ENCODE data around the gene AFP. TPM values are rescaled to one million over a fixed set of nuclear protein-coding genes. Genes with fewer than 3 reads are reported as not detected.

AFP gene
- total and polyA plus RNA-seq, 5 donors = not detected

GRCh38 chr4:73451981-73452747 is 16.1 kb downstream of the AFP start:
- Histone ChIP-seq H3K4me3 (ENCODE audit: low read length) (no peak overlapping the region), H3K9me3 (ENCODE audit: control insufficient read depth, low read length) (no peaks in the 10 kb centered on the region), H3K27me3 (ENCODE audit: control insufficient read depth, insufficient read depth) (no peaks in the 10 kb centered on the region), H3K27ac (ENCODE audit: low read length) (no peak overlapping the region), H3K4me1 (ENCODE audit: control insufficient read depth, insufficient read depth, low read length) (peaks cover 5% of the 10 kb centered on the region)
- intact Hi-C loops (cut with DNase I) = no loop called here
- 74% methylated on average over 4 of the region's 4 CpGs for WGBS
- ATAC-seq (peak in 1 of 2 donors; percentile 16), DNase-seq (peak in 2 of 3 donors; percentile 6 to 27)

- Histone ChIP-seq H3K9me3 (ENCODE audit: control insufficient read depth, low read length) (no peaks in the 10 kb centered on the region), H3K4me1 (ENCODE audit: control insufficient read depth, insufficient read depth, low read length) (peaks cover 5% of the 10 kb centered on the region), H3K4me3 (ENCODE audit: low read length) (no peak overlapping the region), H3K27ac (ENCODE audit: low read length) (no peak overlapping the region), H3K27me3 (ENCODE audit: control insufficient read depth, insufficient read depth) (no peaks in the 10 kb centered on the region)
- intact Hi-C loops (cut with DNase I) = no loop called here
- ATAC-seq = no peak
- DNase-seq = no peak
- WGBS = 42% methylated on average over 2 of the region's 2 CpGs
Measured at GRCh38 chr4:73452953-73453700, 17.1 kb downstream of the AFP start.

GRCh38 chr4:73453701-73454005 is 17.6 kb downstream of the AFP start:
- DNase-seq = no peak
- Histone ChIP-seq H3K4me3 (ENCODE audit: low read length) (no peak overlapping the region), H3K4me1 (ENCODE audit: control insufficient read depth, insufficient read depth, low read length) (peaks cover 5% of the 10 kb centered on the region), H3K9me3 (ENCODE audit: control insufficient read depth, low read length) (no peaks in the 10 kb centered on the region), H3K27me3 (ENCODE audit: control insufficient read depth, insufficient read depth) (no peaks in the 10 kb centered on the region), H3K27ac (ENCODE audit: low read length) (no peak overlapping the region)
- ATAC-seq = no peak
- intact Hi-C loops (cut with DNase I) = no loop called here

GRCh38 chr4:73454920-73455319 is 18.9 kb downstream of the AFP start:
- ATAC-seq = no peak
- Histone ChIP-seq H3K27ac (ENCODE audit: low read length) (no peak overlapping the region), H3K27me3 (ENCODE audit: control insufficient read depth, insufficient read depth) (no peaks in the 10 kb centered on the region), H3K9me3 (ENCODE audit: control insufficient read depth, low read length) (no peaks in the 10 kb centered on the region), H3K4me3 (ENCODE audit: low read length) (no peak overlapping the region), H3K4me1 (ENCODE audit: control insufficient read depth, insufficient read depth, low read length) (peaks cover 5% of the 10 kb centered on the region)
- intact Hi-C loops (cut with DNase I) = no loop called here
- 83% methylated on average over 3 of the region's 3 CpGs for WGBS
- DNase-seq = no peak

GRCh38 chr4:73456177-73457022 is 20.4 kb downstream of the AFP start:
- 81% methylated on average over 5 of the region's 5 CpGs for whole genome bisulfite sequencing
- H3K4me1 ChIP-seq (ENCODE audit: control insufficient read depth, insufficient read depth, low read length) = peaks cover 2% of the 10 kb centered on the region

GRCh38 chr4:73458184-73459047 is 22.4 kb downstream of the AFP start:
- Histone ChIP-seq H3K4me3 (ENCODE audit: low read length) (no peak overlapping the region), H3K9me3 (ENCODE audit: control insufficient read depth, low read length) (no peaks in the 10 kb centered on the region), H3K4me1 (ENCODE audit: control insufficient read depth, insufficient read depth, low read length) (no peaks in the 10 kb centered on the region), H3K27ac (ENCODE audit: low read length) (no peak overlapping the region), H3K27me3 (ENCODE audit: control insufficient read depth, insufficient read depth) (no peaks in the 10 kb centered on the region)
- intact Hi-C loops (cut with DNase I) = no loop called here
- ATAC-seq (no peak), DNase-seq (no peak)
- 70% methylated on average over 4 of the region's 4 CpGs for WGBS

More at GRCh38 chr4:73456177-73457022, 20.4 kb downstream of the AFP start:
- H3K9me3 ChIP-seq (ENCODE audit: control insufficient read depth, low read length) = no peaks in the 10 kb centered on the region
- H3K27me3 ChIP-seq (ENCODE audit: control insufficient read depth, insufficient read depth) = no peaks in the 10 kb centered on the region
- no peak overlapping the region for H3K4me3 ChIP-seq (ENCODE audit: low read length)
- intact Hi-C loops (cut with DNase I) = no loop called here
- no peak overlapping the region for H3K27ac ChIP-seq (ENCODE audit: low read length)
- no peak for ATAC-seq
- DNase-seq = no peak

- DNase-seq (no peak), ATAC-seq (no peak)
- Histone ChIP-seq H3K27ac (ENCODE audit: low read length) (no peak overlapping the region), H3K4me1 (ENCODE audit: control insufficient read depth, insufficient read depth, low read length) (no peaks in the 10 kb centered on the region), H3K4me3 (ENCODE audit: low read length) (no peak overlapping the region), H3K9me3 (ENCODE audit: control insufficient read depth, low read length) (no peaks in the 10 kb centered on the region), H3K27me3 (ENCODE audit: control insufficient read depth, insufficient read depth) (no peaks in the 10 kb centered on the region)
- intact Hi-C loops (cut with DNase I) = no loop called here
- WGBS = 77% methylated on average over 3 of the region's 3 CpGs
Measured at GRCh38 chr4:73459048-73459421, 23.0 kb downstream of the AFP start.

GRCh38 chr4:73460913-73461522 is 25.0 kb downstream of the AFP start:
- Histone ChIP-seq H3K27ac (ENCODE audit: low read length) (no peak overlapping the region), H3K9me3 (ENCODE audit: control insufficient read depth, low read length) (no peaks in the 10 kb centered on the region), H3K27me3 (ENCODE audit: control insufficient read depth, insufficient read depth) (no peaks in the 10 kb centered on the region), H3K4me3 (ENCODE audit: low read length) (no peak overlapping the region), H3K4me1 (ENCODE audit: control insufficient read depth, insufficient read depth, low read length) (no peaks in the 10 kb centered on the region)
- intact Hi-C loops (cut with DNase I) = no loop called here
- WGBS = 72% methylated on average over 4 of the region's 4 CpGs
- no peak for ATAC-seq
- DNase-seq = no peak

GRCh38 chr4:73468170-73468569 is 32.1 kb downstream of the AFP start:
- WGBS = 89% methylated on average over 3 of the region's 3 CpGs
- Histone ChIP-seq H3K4me1 (ENCODE audit: control insufficient read depth, insufficient read depth, low read length) (no peaks in the 10 kb centered on the region), H3K4me3 (ENCODE audit: low read length) (no peak overlapping the region), H3K9me3 (ENCODE audit: control insufficient read depth, low read length) (no peaks in the 10 kb centered on the region), H3K27ac (ENCODE audit: low read length) (no peak overlapping the region), H3K27me3 (ENCODE audit: control insufficient read depth, insufficient read depth) (no peaks in the 10 kb centered on the region)
- intact Hi-C loops (cut with DNase I) = no loop called here
- DNase-seq = no peak
- no peak for ATAC-seq

- WGBS = 75% methylated on average over 1 of the region's 1 CpG
Measured at GRCh38 chr4:73470728-73471127, 34.7 kb downstream of the AFP start.

More at GRCh38 chr4:73470728-73471127, 34.7 kb downstream of the AFP start:
- no peaks in the 10 kb centered on the region for H3K27me3 ChIP-seq (ENCODE audit: control insufficient read depth, insufficient read depth)
- no peak overlapping the region for H3K27ac ChIP-seq (ENCODE audit: low read length)
- no peak for ATAC-seq
- intact Hi-C loops (cut with DNase I) = no loop called here
- DNase-seq = no peak
- no peaks in the 10 kb centered on the region for H3K4me1 ChIP-seq (ENCODE audit: control insufficient read depth, insufficient read depth, low read length)
- no peaks in the 10 kb centered on the region for H3K9me3 ChIP-seq (ENCODE audit: control insufficient read depth, low read length)
- no peak overlapping the region for H3K4me3 ChIP-seq (ENCODE audit: low read length)

All from right cardiac atrium (tissue), 5 donors.